SK-N-SH treated with all-trans-retinoic acid at 6 μM for 48 hours (cell line): Measurements from ENCODE around the gene MOV10.

Experiments used
- ARNTL ChIP-seq: fragments of 450-650 bp; formaldehyde crosslinking; IDR thresholded peaks from 2 replicates; pipeline ENCODE4 v1.5.0; 2020; ENCODE audit warnings: low read depth, mild to moderate bottlenecking, moderate library complexity, borderline replicate concordance
- ESRRG ChIP-seq: fragments of 250-450 bp; sonication (Bioruptor Pico); IDR thresholded peaks from 2 replicates; pipeline ENCODE4 v1.6.1; 2021; ENCODE audit warnings: mild to moderate bottlenecking
- ISL1 ChIP-seq: fragments of 250-450 bp; sonication (Bioruptor Pico); IDR thresholded peaks from 2 replicates; pipeline ENCODE4 v2.1.2; 2022; ENCODE audit warnings: mild to moderate bottlenecking, moderate library complexity
- ZFP30 ChIP-seq: fragments of 450-650 bp; formaldehyde crosslinking; IDR thresholded peaks from 2 replicates; pipeline ENCODE4 v1.5.0; 2022; ENCODE audit warnings: mild to moderate bottlenecking, moderate library complexity
- ZNF565 ChIP-seq: fragments of 450-650 bp; formaldehyde crosslinking; conservative IDR thresholded peaks from 2 replicates; pipeline ENCODE4 v1.5.0; 2020; ENCODE audit warnings: low read depth, mild to moderate bottlenecking, moderate library complexity

- TF ChIP-seq ESRRG (CRISPR knock-in tag) (no peak), ARNTL (CRISPR knock-in tag) (no peak), ISL1 (CRISPR knock-in tag) (no peak), ZNF565 (no peak), ZFP30 (CRISPR knock-in tag) (no peak)
Observed at GRCh38 chr1:112718691-112719418, 44.4 kb downstream of the MOV10 start.
